GM21825 (cell line): ENCODE data around the gene NFKB2.

Source experiments
- ATAC-seq: cut with Tn5 transposase; IDR thresholded peaks from one replicate; pipeline ENCODE4 v1.9.1; 2021; ENCODE audit warnings: mild to moderate bottlenecking, moderate library complexity; ENCODE audit not compliant: unreplicated experiment

The NFKB2 gene

DNA sequence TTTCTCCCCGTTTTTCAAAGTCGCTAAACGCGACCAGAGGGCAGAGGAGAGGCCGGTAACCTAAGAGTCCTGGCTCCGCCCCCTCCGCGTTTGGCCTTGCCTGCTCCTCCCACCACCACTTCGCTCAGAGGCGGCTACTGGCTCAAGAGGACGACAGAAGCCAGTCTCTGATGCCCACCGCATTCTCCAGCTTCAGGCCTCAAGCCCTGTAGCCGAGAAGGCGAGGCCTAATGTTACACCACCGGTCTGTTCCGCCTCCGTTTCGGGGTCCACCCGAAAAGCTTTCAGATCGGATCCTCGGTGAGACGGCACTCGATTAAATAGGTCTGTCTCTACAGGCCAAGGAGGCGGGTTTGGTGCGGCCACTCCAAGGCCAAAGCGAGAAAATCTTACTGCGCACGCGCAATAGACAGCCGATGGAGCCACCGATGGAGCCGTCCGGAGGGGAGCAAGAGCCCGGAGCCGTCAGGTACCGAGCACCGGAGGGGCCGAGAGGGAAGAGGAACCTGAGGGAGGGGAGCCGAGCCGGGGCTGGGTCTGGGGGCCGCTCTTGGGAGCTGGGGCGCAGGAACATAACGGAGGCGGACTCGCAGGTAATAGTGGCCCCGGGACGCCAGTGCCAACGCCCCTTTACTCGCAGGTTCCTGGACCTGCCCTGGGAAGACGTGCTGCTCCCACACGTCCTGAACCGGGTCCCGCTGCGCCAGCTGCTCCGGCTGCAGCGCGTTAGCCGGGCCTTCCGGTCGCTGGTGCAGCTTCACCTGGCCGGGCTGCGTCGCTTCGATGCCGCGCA lies 25.4 kb downstream of the NFKB2 start, which contains the start of gene FBXL15:
Gene FBXL15, plus strand, starts transcription at position 123 of the 793 bp plus-strand sequence. Its CDS starts 294 bp downstream, at position 417.
- ATAC-seq: peak; percentile 55

DNA sequence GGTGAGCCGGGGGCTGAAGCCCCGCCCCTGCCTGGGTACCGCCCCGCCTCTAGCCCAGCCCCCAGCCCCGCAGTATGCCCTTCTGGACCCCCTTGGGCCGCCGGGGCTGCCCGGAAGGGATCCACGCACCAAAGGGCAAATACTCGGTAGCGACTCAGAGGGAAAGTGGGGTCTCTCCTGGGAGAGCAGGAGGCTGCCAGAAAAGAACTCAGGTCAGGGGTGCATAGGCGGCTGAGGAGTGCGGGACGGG lies 25.9 kb downstream of the NFKB2 start:
- ATAC-seq: no peak

DNA sequence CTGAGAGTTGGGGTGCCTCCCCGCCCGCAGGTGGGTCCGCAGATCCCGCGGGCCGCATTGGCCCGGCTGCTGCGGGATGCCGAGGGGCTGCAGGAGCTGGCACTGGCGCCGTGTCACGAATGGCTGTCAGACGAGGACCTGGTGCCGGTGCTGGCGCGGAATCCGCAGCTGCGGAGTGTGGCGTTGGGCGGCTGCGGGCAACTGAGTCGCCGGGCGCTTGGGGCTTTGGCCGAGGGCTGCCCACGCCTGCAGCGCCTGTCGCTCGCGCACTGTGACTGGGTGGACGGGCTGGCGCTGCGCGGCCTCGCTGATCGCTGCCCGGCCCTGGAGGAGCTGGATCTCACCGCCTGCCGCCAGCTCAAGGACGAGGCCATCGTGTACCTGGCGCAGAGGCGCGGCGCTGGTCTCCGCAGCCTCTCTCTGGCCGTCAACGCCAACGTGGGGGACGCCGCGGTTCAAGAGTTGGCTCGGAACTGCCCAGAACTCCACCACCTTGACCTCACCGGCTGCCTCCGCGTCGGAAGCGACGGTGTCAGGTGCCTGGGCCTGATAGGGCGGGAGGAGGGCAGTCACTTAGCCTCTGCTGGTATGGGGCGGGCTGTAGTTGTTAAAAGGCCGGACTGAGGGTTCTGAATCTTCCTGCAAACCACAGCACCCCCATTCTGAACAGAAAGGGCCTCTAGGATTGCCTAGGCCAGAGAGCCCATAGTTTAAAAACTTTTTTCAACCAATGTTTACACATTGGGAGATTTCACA lies 26.4 kb downstream of the NFKB2 start:
- ATAC-seq: no peak

DNA sequence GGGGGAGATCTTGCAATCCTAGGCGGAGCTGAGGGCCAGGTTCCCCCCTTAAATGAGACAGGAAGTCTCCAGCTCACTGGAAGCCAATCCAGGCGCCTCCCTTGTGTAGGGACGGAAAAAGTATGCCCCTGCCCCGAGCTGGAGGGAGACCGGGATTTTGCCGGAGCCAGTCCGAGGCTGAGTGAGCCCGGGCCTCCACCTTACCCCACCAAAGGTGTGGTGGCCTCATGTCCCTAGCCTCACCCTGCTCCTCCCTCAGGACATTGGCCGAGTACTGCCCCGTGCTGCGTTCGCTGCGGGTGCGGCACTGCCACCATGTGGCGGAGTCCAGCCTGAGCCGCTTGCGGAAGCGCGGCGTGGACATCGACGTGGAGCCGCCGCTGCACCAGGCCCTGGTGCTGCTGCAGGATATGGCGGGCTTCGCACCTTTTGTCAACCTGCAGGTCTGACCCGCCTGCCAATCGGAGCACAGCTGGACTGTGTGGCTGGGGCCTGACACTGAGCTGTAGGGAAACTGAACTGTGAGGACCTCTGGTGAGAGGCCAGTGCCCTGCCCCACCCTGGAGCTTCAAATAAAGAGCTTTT lies 27.1 kb downstream of the NFKB2 start:
- ATAC-seq: no peak

DNA sequence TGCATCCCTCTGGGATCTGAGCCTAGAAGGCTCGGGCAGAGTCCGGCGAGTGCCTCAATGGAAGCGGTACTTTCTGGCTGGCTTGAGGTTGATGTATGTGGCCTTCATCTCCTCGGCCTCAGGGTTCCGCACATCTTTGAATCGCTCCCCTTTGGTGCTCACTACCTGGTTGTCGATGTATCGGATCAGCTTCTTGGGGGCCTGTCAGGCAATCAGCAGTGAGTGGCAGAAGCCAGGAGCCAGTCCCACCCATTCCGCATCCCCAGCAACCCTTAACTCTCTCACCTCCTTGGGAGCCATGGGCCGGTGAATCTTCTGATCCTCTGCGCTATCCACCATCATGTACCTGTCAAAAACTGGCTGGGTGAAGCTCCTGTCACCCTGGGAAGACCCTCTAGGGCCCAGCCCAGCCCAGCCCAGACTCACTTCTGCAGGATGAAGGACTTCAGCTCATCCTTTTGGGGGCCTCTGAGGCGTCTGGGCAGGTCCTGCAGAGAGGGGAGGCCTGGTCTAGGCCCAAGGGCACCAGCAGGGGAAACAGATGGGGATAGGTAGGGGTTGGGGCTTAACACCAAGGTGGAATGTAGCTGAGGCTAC lies 28.0 kb downstream of the NFKB2 start:
- ATAC-seq: no peak

GRCh38 chr10:102424145-102424544 lies 28.6 kb downstream of the NFKB2 start:
- no peak for ATAC-seq

DNA sequence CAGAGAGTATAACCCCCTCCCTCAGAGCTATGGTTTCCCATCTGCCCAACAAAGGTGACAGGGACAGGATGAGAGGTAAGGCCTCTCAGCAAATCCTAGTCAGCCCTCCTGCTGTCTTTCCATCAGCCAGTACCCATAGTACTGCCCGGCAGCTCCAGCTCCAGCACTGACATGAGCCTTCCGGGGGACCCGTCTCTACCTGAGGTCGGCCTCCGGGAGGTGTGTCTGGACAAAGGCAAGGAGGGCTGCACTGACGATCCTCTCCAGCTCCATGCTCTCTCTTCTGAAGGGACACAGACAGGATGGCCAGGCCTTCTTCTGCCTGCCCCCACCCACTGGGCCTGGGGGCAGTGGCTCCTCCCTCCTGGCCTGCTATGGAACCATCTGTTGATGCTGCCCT lies 29.4 kb downstream of the NFKB2 start:
- no peak for ATAC-seq

DNA sequence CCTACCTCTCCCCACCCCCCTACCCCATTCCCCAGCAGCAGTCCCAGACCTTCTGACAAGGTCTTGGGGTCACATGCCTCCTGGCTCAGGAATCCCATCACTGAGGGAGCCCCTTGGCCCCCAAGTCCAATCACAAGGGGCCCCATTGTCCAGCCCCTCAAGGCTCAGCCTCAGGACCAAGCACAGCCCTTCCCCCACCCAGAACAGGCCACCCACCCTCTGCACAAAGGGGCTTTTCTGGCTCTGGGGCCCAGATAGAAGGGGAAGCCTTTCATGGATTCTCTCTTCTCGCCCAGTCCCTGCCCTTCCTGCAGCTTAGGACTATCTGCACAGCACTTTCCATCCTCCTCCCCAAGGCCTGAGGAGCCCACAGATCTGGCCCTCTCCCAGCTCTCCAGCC lies 29.9 kb downstream of the NFKB2 start:
- no peak for ATAC-seq

DNA sequence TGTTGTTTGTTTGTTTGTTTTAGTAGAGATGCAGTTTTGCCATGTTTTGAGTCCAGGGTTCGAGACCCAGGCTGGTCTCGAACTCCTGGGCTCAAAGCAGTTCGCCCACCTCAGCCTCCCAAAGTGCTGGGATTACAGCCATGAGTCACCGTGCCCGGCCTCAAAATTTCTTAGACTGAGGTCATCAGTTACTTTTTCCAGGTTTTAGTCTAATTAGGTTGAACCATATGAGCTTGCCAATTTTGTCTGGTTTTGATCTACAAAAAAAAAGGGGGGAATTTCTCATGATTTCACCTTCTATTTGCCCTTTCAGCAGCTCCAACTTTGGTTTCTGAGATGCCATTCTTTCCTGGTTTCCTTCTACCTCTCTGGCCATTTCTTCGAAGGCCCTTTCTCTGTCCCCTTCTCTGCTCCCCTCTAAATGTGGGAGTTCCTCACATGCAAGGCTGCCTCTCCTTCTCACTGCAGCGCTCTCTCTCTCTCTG lies 31.3 kb downstream of the NFKB2 start:
- ATAC-seq: no peak

GRCh38 chr10:102429468-102429867 lies 34.0 kb downstream of the NFKB2 start:
- no peak for ATAC-seq

- no peak for ATAC-seq
Measured at GRCh38 chr10:102431452-102432124, 36.1 kb downstream of the NFKB2 start.

DNA sequence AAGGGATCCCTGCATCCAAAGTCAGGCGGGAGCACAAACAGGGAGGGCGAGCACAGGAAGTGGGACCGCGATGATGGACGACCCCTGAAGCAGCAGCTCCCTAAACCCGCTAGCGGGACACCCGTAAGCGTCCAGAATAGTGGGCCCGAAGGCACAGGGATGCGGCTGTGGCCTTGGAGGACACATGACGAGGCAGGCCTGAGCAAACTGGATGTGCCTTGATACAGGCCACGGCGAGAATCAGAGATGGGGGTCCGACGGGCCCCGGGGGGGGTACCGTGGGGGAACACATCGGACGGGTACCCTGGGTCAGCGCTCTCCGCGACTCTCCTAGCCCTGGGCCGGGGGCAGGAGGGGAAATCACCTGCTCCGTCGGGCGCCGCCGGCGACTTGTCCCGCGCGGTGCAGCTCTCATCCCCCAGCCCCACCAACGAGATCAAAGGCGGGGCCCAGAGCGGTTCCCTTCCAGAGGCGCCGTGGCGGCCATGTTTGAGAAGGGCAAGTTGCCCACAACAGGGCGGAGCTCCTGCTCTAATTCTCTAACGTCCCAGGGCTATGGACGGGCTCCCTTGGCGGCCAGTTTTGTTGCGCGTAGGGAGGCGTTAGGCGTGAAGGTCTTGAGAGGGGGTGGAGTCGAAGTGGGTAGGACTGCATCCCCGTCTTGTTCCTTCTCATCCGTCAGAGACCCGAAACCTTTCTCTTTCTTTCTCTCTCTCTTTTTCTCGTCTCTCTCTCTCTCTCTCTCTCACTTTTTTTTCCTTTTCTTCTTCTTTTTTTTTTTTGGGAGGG lies 36.9 kb downstream of the NFKB2 start, which contains the start of gene CUEDC2:
Gene CUEDC2, minus strand, starts transcription at position 413 of the 789 bp plus-strand sequence. CDS start 7,386 bp downstream, outside the sequence.
- peak; percentile 83 for ATAC-seq

DNA sequence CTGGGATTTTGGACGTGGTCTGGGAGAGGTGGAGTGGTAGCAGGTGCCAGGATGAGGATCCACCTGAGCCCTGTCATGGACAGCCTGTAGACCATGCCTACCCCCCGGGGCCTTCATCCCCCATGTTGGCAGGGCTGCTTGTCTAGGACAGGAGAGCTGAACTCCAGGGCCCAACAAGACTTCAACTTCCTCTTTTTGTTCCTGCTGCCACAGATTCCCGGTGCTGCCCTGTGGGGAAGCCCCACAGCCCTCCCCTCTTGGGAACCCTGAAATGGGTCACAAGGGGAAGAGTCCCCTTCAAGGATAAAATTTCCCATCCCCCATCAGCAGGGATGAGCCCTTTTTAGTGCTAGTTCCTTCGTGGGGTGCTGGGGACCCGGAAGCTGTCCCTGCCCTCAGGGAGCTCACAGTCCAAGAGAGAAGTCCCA lies 38.1 kb downstream of the NFKB2 start:
- ATAC-seq: no peak

DNA sequence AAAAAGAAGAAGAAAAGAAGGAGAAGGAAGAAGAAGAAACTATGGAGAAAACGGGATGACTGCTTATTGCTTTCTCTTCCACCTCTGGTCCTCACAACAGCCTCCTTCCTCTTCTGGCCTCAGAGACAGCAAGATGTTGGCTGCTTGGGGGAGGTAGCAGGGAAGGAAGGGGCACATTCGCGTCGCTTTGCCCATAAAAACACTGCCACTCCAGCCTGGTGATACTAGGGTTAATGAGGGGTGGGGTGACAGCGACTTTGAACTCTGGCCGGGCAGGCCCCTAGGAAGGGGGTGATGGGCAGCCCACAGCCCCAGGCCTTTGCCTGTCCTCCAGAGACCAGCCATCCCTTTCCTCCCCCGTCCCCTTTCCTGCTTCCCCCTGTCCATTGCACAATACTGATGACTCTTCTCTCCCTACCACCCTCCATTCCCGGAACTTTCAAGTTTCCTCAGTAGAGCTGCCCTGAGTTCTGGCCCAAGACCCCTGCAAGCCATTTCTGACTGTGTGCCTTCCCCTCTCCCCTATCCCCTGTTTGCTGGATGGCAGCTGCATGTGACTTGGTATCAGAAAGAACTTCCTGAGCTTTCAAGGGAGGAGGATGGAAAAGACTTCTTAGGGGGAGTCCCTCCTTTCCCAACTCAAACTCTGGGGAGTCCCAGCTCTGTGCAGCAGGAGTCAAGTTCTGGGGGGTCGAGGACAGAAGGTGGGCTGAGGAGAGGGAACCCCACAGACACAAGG lies 39.1 kb downstream of the NFKB2 start:
- ATAC-seq: no peak

GRCh38 chr10:102435133-102435497 lies 39.6 kb downstream of the NFKB2 start:
- no peak for ATAC-seq

GRCh38 chr10:102435529-102436233 lies 40.2 kb downstream of the NFKB2 start:
- ATAC-seq: no peak

DNA sequence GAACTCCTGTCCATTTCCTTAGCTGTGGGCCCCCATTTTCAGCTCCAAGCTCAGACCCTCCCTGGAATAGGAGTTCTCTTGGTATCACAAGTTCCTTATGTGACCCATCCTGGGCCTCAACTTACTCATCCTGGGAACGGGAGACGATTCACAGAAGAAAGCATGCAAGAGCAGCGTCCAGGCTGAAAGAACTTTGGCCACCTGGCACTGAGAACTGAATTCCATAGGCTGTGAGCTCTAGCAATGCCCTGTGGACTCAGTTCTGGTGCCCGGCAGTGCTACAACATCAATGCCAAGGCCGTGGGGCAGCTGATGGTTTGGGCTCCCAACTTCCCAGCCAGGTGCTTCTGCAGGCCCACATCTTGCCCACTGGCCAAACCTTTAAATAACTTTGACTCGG lies 40.8 kb downstream of the NFKB2 start:
- no peak for ATAC-seq

- ATAC-seq: no peak
Measured at GRCh38 chr10:102437515-102437914, 42.0 kb downstream of the NFKB2 start.

DNA sequence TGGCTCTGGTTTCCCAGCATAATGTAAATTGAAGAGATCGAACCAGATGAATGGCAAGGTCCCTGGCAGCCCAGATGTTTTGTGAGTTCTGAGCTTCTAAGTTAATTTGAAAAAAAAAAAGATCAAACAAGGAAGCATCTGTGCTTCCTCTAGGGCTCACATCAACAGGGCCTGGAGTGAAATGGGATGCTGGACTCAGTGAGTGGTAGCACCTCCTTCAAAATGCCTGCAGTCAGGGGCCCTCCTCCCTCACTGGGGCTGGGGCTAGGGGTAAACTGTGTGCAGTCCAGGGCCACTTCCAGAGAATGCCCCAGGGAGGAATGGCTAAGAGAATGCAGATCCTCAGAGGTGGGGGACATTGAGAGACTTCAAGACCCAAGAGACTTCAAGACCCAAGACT lies 42.9 kb downstream of the NFKB2 start:
- ATAC-seq: no peak
